Measurements from ENCODE around the gene SUV39H2.

- no peak for TF ChIP-seq CTCF (IDR thresholded peaks at IDR 0.05)
- TF ChIP-seq POLR2A (IDR thresholded peaks at IDR 0.05): no peak
Measured at GRCh38 chr10:14952851-14953423, 74.3 kb downstream of the SUV39H2 start.
